Measurements from ENCODE around the gene TNFRSF12A. TPM values are rescaled to one million over a fixed set of nuclear protein-coding genes. Genes with fewer than 3 reads are reported as not detected.

The TNFRSF12A gene
- total and polyA plus RNA-seq, 9 of the 15 experiments (the other 6 are each of a cell fraction or from before 2014, with no cell fraction given), result 0.41 to 61.8 (median 26.5) TPM

DNA sequence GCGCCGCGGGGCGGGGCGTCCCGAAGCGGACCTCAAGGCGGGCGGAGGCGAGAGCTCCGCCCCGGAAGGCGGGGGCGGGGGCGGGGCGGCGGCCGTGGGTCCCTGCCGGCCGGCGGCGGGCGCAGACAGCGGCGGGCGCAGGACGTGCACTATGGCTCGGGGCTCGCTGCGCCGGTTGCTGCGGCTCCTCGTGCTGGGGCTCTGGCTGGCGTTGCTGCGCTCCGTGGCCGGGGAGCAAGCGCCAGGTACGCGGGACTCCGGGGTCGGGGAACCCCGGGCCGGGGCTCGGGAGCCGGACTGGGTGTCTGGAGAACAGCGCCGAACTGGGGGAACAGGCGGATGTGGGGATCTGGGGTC, at the start of gene TNFRSF12A (continued):
- no peak for TF ChIP-seq MAFF (IDR thresholded peaks at IDR 0.05; ENCODE audit: low read length)
- TF ChIP-seq, protein P1, sequence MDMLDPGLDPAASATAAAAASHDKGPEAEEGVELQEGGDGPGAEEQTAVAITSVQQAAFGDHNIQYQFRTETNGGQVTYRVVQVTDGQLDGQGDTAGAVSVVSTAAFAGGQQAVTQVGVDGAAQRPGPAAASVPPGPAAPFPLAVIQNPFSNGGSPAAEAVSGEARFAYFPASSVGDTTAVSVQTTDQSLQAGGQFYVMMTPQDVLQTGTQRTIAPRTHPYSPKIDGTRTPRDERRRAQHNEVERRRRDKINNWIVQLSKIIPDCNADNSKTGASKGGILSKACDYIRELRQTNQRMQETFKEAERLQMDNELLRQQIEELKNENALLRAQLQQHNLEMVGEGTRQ (CRISPR knock-in tag; IDR thresholded peaks at IDR 0.05), result no peak; the same call in none of the 2 replicates
- no peak for TF ChIP-seq XRCC5 (IDR thresholded peaks at IDR 0.05; ENCODE audit: low read depth, low read length)
- TF ChIP-seq MXI1 (IDR thresholded peaks at IDR 0.05; ENCODE audit: low read depth, low read length), result no peak
- TF ChIP-seq GTF2A2 (tag; IDR thresholded peaks at IDR 0.05), result no peak
- TF ChIP-seq, protein P2, sequence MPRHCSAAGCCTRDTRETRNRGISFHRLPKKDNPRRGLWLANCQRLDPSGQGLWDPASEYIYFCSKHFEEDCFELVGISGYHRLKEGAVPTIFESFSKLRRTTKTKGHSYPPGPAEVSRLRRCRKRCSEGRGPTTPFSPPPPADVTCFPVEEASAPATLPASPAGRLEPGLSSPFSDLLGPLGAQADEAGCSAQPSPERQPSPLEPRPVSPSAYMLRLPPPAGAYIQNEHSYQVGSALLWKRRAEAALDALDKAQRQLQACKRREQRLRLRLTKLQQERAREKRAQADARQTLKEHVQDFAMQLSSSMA (CRISPR knock-in tag; IDR thresholded peaks at IDR 0.05), result no peak
- no peak for TF ChIP-seq HDAC3 (IDR thresholded peaks at IDR 0.05; ENCODE audit: borderline replicate concordance, partially characterized antibody)
- TF ChIP-seq BCOR (IDR thresholded peaks at IDR 0.05), result no peak
- TF ChIP-seq, protein P3, sequence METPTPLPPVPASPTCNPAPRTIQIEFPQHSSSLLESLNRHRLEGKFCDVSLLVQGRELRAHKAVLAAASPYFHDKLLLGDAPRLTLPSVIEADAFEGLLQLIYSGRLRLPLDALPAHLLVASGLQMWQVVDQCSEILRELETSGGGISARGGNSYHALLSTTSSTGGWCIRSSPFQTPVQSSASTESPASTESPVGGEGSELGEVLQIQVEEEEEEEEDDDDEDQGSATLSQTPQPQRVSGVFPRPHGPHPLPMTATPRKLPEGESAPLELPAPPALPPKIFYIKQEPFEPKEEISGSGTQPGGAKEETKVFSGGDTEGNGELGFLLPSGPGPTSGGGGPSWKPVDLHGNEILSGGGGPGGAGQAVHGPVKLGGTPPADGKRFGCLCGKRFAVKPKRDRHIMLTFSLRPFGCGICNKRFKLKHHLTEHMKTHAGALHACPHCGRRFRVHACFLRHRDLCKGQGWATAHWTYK (CRISPR knock-in tag; IDR thresholded peaks at IDR 0.05), result no peak
- TF ChIP-seq ZFPM2 (CRISPR knock-in tag; IDR thresholded peaks at IDR 0.05), result no peak
- no peak for TF ChIP-seq ZC3H11A (IDR thresholded peaks at IDR 0.05; ENCODE audit: low read depth, low read length)
- no peak for TF ChIP-seq SETDB1 (IDR thresholded peaks at IDR 0.05; ENCODE audit: low read length)
- TF ChIP-seq ZNF507 (tag; conservative IDR thresholded peaks at IDR 0.05), result no peak
- TF ChIP-seq KDM4B (IDR thresholded peaks at IDR 0.05; ENCODE audit: borderline replicate concordance in 2 of 2, low read depth in 1 of 2), result no peak
- peak; percentile 48; the same call in 1 of the 2 replicates for TF ChIP-seq NR4A1 (CRISPR knock-in tag; IDR thresholded peaks at IDR 0.05)
- TF ChIP-seq NR4A1 (tag; IDR thresholded peaks at IDR 0.05), result no peak
- TF ChIP-seq XRCC3 (IDR thresholded peaks at IDR 0.05), result no peak
- TF ChIP-seq FOSL1 (tag; conservative IDR thresholded peaks at IDR 0.05), result no peak
- no peak for TF ChIP-seq SMC3 (conservative IDR thresholded peaks at IDR 0.05; ENCODE audit: insufficient read depth, low read depth, low read length)
- TF ChIP-seq IFI16 (CRISPR knock-in tag; IDR thresholded peaks at IDR 0.05), result no peak
- no peak for TF ChIP-seq RBM15 (IDR thresholded peaks at IDR 0.05; ENCODE audit: insufficient read depth, low read length)
- no peak for TF ChIP-seq NELFE (IDR thresholded peaks at IDR 0.05; ENCODE audit: insufficient read depth, insufficient read length)
- TF ChIP-seq, protein P4, sequence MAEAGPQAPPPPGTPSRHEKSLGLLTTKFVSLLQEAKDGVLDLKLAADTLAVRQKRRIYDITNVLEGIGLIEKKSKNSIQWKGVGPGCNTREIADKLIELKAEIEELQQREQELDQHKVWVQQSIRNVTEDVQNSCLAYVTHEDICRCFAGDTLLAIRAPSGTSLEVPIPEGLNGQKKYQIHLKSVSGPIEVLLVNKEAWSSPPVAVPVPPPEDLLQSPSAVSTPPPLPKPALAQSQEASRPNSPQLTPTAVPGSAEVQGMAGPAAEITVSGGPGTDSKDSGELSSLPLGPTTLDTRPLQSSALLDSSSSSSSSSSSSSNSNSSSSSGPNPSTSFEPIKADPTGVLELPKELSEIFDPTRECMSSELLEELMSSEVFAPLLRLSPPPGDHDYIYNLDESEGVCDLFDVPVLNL (CRISPR knock-in tag; IDR thresholded peaks at IDR 0.05; ENCODE audit: low read depth), result no peak
- no peak for TF ChIP-seq SOX6 (IDR thresholded peaks at IDR 0.05)
- peak; percentile 94 for TF ChIP-seq POLR2G (IDR thresholded peaks at IDR 0.05; ENCODE audit: low read depth, low read length)
- TF ChIP-seq, protein P5, sequence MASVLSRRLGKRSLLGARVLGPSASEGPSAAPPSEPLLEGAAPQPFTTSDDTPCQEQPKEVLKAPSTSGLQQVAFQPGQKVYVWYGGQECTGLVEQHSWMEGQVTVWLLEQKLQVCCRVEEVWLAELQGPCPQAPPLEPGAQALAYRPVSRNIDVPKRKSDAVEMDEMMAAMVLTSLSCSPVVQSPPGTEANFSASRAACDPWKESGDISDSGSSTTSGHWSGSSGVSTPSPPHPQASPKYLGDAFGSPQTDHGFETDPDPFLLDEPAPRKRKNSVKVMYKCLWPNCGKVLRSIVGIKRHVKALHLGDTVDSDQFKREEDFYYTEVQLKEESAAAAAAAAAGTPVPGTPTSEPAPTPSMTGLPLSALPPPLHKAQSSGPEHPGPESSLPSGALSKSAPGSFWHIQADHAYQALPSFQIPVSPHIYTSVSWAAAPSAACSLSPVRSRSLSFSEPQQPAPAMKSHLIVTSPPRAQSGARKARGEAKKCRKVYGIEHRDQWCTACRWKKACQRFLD (CRISPR knock-in tag; IDR thresholded peaks at IDR 0.05), result no peak
- TF ChIP-seq KLF16 (IDR thresholded peaks at IDR 0.05), result no peak
- no peak for TF ChIP-seq ZNF12 (CRISPR knock-in tag; IDR thresholded peaks at IDR 0.05)

All from K562 (cell line).